Breast epithelium (tissue), 3 donors: ENCODE results near the gene SOX3.

Experiments used
- POLR2A ChIP-seq: fragments of 450-650 bp; IDR thresholded peaks from one replicate; pipeline ENCODE4 v1.6.1; 2016; ENCODE audit warnings: antibody characterized with exemption, mild to moderate bottlenecking, moderate library complexity
- POLR2AphosphoS5 ChIP-seq, 3 donors: sonication (generic); formaldehyde crosslinking; IDR thresholded peaks; one replicate each; pipeline ENCODE4 v1.6.1; 2017; ENCODE audit warnings: antibody characterized with exemption in 3 of 3
- TF ChIP-seq, protein P1 (sequence below), 3 donors: fragments of 450-650 bp; IDR thresholded peaks; one replicate each; pipeline ENCODE4 v1.5.1; 2016 to 2017; ENCODE audit warnings: antibody characterized with exemption in 3 of 3, mild to moderate bottlenecking in 3 of 3, moderate library complexity in 3 of 3

GRCh38 chrX:140526171-140526570 is 21.3 kb upstream of the SOX3 start:
- TF ChIP-seq POLR2A (no peak), POLR2AphosphoS5 (IDR thresholded peaks at IDR 0.05) (no peak)
- TF ChIP-seq, protein P1, sequence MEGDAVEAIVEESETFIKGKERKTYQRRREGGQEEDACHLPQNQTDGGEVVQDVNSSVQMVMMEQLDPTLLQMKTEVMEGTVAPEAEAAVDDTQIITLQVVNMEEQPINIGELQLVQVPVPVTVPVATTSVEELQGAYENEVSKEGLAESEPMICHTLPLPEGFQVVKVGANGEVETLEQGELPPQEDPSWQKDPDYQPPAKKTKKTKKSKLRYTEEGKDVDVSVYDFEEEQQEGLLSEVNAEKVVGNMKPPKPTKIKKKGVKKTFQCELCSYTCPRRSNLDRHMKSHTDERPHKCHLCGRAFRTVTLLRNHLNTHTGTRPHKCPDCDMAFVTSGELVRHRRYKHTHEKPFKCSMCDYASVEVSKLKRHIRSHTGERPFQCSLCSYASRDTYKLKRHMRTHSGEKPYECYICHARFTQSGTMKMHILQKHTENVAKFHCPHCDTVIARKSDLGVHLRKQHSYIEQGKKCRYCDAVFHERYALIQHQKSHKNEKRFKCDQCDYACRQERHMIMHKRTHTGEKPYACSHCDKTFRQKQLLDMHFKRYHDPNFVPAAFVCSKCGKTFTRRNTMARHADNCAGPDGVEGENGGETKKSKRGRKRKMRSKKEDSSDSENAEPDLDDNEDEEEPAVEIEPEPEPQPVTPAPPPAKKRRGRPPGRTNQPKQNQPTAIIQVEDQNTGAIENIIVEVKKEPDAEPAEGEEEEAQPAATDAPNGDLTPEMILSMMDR (IDR thresholded peaks at IDR 0.05) = no peak
